IMR-90 (cell line): ENCODE results near the gene ZYG11B.

Experiments
- BHLHE40 ChIP-seq: fragments of 150-350 bp; IDR thresholded peaks from 2 replicates; pipeline ENCODE4 v1.6.1; 2016; ENCODE audit warnings: mild to moderate bottlenecking, low read depth, low read length
- CEBPB ChIP-seq: IDR thresholded peaks from 2 replicates; pipeline ENCODE4 v1.6.1; 2012; ENCODE audit warnings: low read depth, low read length, improper control_type of control experiment
- POLR2A ChIP-seq: IDR thresholded peaks from 2 replicates; pipeline ENCODE4 v1.6.1; 2012; ENCODE audit warnings: mild to moderate bottlenecking, low read depth, low read length
- RAD21 ChIP-seq: IDR thresholded peaks from 2 replicates; pipeline ENCODE4 v1.6.1; 2012; ENCODE audit warnings: low read length, improper control_type of control experiment
- RCOR1 ChIP-seq: IDR thresholded peaks from 2 replicates; pipeline ENCODE4 v1.6.1; 2012; ENCODE audit warnings: mild to moderate bottlenecking, low read length, improper control_type of control experiment; ENCODE audit not compliant: insufficient replicate concordance
- USF2 ChIP-seq: fragments of 150-350 bp; IDR thresholded peaks from 2 replicates; pipeline ENCODE4 v1.6.1; 2017; ENCODE audit warnings: mild to moderate bottlenecking, antibody characterized with exemption, low read length, low read depth
- TF ChIP-seq, protein P1 (sequence below): conservative IDR thresholded peaks from 2 replicates; pipeline ENCODE4 v1.5.1; 2012; ENCODE audit warnings: mild to moderate bottlenecking, low read depth, low read length, improper control_type of control experiment
- TF ChIP-seq, protein P2 (sequence below): fragments of 150-350 bp; IDR thresholded peaks from 2 replicates; pipeline ENCODE4 v1.6.1; 2016; ENCODE audit warnings: low read depth, mild to moderate bottlenecking, low read length, moderate library complexity, borderline replicate concordance

DNA sequence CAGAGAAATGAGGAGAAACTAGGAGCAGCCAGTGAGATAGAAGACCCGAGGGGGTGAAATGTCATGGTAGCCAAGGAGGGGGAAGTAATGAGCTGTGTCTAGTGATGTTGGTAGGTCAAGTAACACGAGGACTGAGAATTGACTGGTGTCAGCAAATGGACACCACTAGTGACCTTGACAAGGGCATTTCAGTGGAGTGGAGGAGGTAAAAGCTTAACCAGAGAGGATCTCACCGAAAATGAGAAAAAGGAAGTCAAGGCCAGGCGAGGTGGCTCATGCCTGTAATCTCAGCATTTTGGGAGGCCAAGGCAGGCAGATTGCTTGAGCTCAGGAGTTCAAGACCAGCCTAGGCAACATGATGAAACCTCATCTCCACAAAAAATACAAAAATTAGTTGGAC, 3.0 kb upstream of the ZYG11B start:
- TF ChIP-seq, protein P1, sequence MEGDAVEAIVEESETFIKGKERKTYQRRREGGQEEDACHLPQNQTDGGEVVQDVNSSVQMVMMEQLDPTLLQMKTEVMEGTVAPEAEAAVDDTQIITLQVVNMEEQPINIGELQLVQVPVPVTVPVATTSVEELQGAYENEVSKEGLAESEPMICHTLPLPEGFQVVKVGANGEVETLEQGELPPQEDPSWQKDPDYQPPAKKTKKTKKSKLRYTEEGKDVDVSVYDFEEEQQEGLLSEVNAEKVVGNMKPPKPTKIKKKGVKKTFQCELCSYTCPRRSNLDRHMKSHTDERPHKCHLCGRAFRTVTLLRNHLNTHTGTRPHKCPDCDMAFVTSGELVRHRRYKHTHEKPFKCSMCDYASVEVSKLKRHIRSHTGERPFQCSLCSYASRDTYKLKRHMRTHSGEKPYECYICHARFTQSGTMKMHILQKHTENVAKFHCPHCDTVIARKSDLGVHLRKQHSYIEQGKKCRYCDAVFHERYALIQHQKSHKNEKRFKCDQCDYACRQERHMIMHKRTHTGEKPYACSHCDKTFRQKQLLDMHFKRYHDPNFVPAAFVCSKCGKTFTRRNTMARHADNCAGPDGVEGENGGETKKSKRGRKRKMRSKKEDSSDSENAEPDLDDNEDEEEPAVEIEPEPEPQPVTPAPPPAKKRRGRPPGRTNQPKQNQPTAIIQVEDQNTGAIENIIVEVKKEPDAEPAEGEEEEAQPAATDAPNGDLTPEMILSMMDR, result no peak
- TF ChIP-seq RCOR1 (no peak), BHLHE40 (no peak), RAD21 (no peak), POLR2A (no peak), USF2 (no peak), CEBPB (no peak)
- TF ChIP-seq, protein P2, sequence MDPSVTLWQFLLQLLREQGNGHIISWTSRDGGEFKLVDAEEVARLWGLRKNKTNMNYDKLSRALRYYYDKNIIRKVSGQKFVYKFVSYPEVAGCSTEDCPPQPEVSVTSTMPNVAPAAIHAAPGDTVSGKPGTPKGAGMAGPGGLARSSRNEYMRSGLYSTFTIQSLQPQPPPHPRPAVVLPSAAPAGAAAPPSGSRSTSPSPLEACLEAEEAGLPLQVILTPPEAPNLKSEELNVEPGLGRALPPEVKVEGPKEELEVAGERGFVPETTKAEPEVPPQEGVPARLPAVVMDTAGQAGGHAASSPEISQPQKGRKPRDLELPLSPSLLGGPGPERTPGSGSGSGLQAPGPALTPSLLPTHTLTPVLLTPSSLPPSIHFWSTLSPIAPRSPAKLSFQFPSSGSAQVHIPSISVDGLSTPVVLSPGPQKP, result no peak
